GM12878 (cell line): ENCODE measurements around the gene WDR74. TPM values are rescaled to one million over a fixed set of nuclear protein-coding genes. Genes with fewer than 3 reads are reported as not detected.
A peak's percentile ranks its signal among the peaks of the same experiment; 100 is the strongest.

Source experiments
- CHD1 ChIP-seq: IDR thresholded peaks from 2 replicates; pipeline ENCODE4 v1.6.1; 2012; ENCODE audit warnings: low read depth, low read length, improper control_type of control experiment
- FOXM1 ChIP-seq: IDR thresholded peaks from 2 replicates; pipeline ENCODE4 v1.6.1; 2012; ENCODE audit warnings: low read depth, mild to moderate bottlenecking, inconsistent platforms, low read length, moderate library complexity
- GATAD2B ChIP-seq: fragments of 450-650 bp; conservative IDR thresholded peaks from 2 replicates; pipeline ENCODE4 v1.6.1; 2017; ENCODE audit warnings: low read depth, mild to moderate bottlenecking, moderate library complexity
- IKZF2 ChIP-seq, 2 experiments: fragments of 450-650 bp; IDR thresholded peaks; 2 replicates each; pipeline ENCODE4 v1.6.1; 2017; ENCODE audit warnings: mild to moderate bottlenecking in 2 of 2, moderate library complexity in 2 of 2
- MXI1 ChIP-seq: fragments of 150-350 bp; IDR thresholded peaks from 2 replicates; pipeline ENCODE4 v1.6.1; 2011; ENCODE audit warnings: low read depth, mild to moderate bottlenecking, inconsistent platforms, low read length, improper control_type of control experiment
- NFIC ChIP-seq: IDR thresholded peaks from 2 replicates; pipeline ENCODE4 v1.6.1; 2012; ENCODE audit warnings: low read depth, mild to moderate bottlenecking, inconsistent platforms, low read length, moderate library complexity
- NR2C2 ChIP-seq: IDR thresholded peaks from 2 replicates; pipeline ENCODE4 v1.6.1; 2011; ENCODE audit warnings: borderline replicate concordance, low read depth; ENCODE audit not compliant: control insufficient read depth, insufficient read length
- PAX8 ChIP-seq: fragments of 450-650 bp; IDR thresholded peaks from 2 replicates; pipeline ENCODE4 v1.6.1; 2017; ENCODE audit warnings: mild to moderate bottlenecking, moderate library complexity
- PML ChIP-seq: IDR thresholded peaks from 2 replicates; pipeline ENCODE4 v1.6.1; 2012; ENCODE audit warnings: low read length, inconsistent platforms
- POLR2AphosphoS5 ChIP-seq: IDR thresholded peaks from 2 replicates; pipeline ENCODE4 v1.6.1; 2011; ENCODE audit warnings: mild to moderate bottlenecking, low read length, inconsistent platforms
- RCOR1 ChIP-seq: conservative IDR thresholded peaks from 2 replicates; pipeline ENCODE4 v1.6.1; 2012; ENCODE audit warnings: low read depth, low read length, improper control_type of control experiment
- RFX5 ChIP-seq: IDR thresholded peaks from 2 replicates; pipeline ENCODE4 v1.6.1; 2011; ENCODE audit warnings: low read depth, low read length, improper control_type of control experiment
- RUNX3 ChIP-seq: IDR thresholded peaks from 2 replicates; pipeline ENCODE4 v1.6.1; 2012; ENCODE audit warnings: low read length, inconsistent platforms
- SMAD5 ChIP-seq: IDR thresholded peaks from 2 replicates; pipeline ENCODE4 v1.6.1; 2016; ENCODE audit warnings: antibody characterized with exemption, low read depth
- SMARCA5 ChIP-seq: fragments of 450-650 bp; IDR thresholded peaks from 2 replicates; pipeline ENCODE4 v1.6.1; 2017; ENCODE audit warnings: mild to moderate bottlenecking
- SMC3 ChIP-seq: IDR thresholded peaks from 2 replicates; pipeline ENCODE4 v1.6.1; 2011; ENCODE audit warnings: low read length, improper control_type of control experiment, borderline replicate concordance
- SP1 ChIP-seq: IDR thresholded peaks from one replicate; pipeline ENCODE4 v1.6.1; 2011; ENCODE audit warnings: low read depth, low read length
- STAT1 ChIP-seq: fragments of 450-650 bp; conservative IDR thresholded peaks from 2 replicates; pipeline ENCODE4 v1.6.1; 2014; ENCODE audit warnings: antibody characterized with exemption, mild to moderate bottlenecking
- ZNF207 ChIP-seq: fragments of 450-650 bp; IDR thresholded peaks from 2 replicates; pipeline ENCODE4 v1.6.1; 2014; ENCODE audit warnings: antibody characterized with exemption, mild to moderate bottlenecking, borderline replicate concordance
- ZNF217 ChIP-seq: fragments of 450-650 bp; IDR thresholded peaks from 2 replicates; pipeline ENCODE4 v1.6.1; 2017; ENCODE audit warnings: antibody characterized with exemption, mild to moderate bottlenecking
- ZNF384 ChIP-seq: IDR thresholded peaks from 2 replicates; pipeline ENCODE4 v1.6.1; 2012; ENCODE audit warnings: low read depth, mild to moderate bottlenecking, low read length, improper control_type of control experiment, borderline replicate concordance
- ZZZ3 ChIP-seq: IDR thresholded peaks from 2 replicates; pipeline ENCODE4 v1.6.1; 2011; ENCODE audit warnings: low read depth; ENCODE audit not compliant: control insufficient read depth, insufficient read length
- polyA plus RNA-seq, 11 experiments: library from polyadenylated mRNA; depleted of rRNA in 4 of 11; unstranded in 6 of 11; stranded (reverse) in 5 of 11; fragments of >200 nt; fragmentation: Nextera tagmentation in 4 of 11; fragmentation: Illumina TruSeq in 1 of 11; extraction: Ambion mirVana in 4 of 11; extraction: Trizol in 1 of 11; gene quantifications; 1 replicate in 1 of 11; 2 replicates in 10 of 11; pipeline versions ENCODE4 v1.2.1 to v1.2.3, GENCODE V29; 2011 to 2016; ENCODE audit warnings: inconsistent platforms in 2 of 11, missing spikeins in 2 of 11, low read depth in 1 of 11
- total RNA-seq, 4 experiments: library from RNA; depleted of rRNA in 3 of 4; stranded (reverse); fragments of >200 nt in 3 of 4; fragmentation: Illumina TruSeq in 1 of 4; extraction: Trizol in 1 of 4; gene quantifications; 2 replicates each; pipeline versions ENCODE4 v1.2.1 to v1.2.3, GENCODE V29; 2013 to 2021
- TF ChIP-seq, protein P1 (sequence below): IDR thresholded peaks from 2 replicates; pipeline ENCODE4 v1.6.1; 2012; ENCODE audit warnings: low read length, inconsistent platforms
- TF ChIP-seq, protein P2 (sequence below): fragments of 450-650 bp; IDR thresholded peaks from 2 replicates; pipeline ENCODE4 v1.6.1; 2018; ENCODE audit warnings: mild to moderate bottlenecking, low read depth, moderate library complexity; ENCODE audit not compliant: partially characterized antibody
- TF ChIP-seq, protein P3 (sequence below): fragments of 450-650 bp; formaldehyde crosslinking; IDR thresholded peaks from 2 replicates; pipeline ENCODE4 v1.4.0; 2022; ENCODE audit warnings: mild to moderate bottlenecking, moderate library complexity

The WDR74 gene
- total and polyA plus RNA-seq, 10 of the 15 experiments (the other 5 are each of a cell fraction or from before 2014, with no cell fraction given), result 18.2 to 103 (median 60.7) TPM

DNA sequence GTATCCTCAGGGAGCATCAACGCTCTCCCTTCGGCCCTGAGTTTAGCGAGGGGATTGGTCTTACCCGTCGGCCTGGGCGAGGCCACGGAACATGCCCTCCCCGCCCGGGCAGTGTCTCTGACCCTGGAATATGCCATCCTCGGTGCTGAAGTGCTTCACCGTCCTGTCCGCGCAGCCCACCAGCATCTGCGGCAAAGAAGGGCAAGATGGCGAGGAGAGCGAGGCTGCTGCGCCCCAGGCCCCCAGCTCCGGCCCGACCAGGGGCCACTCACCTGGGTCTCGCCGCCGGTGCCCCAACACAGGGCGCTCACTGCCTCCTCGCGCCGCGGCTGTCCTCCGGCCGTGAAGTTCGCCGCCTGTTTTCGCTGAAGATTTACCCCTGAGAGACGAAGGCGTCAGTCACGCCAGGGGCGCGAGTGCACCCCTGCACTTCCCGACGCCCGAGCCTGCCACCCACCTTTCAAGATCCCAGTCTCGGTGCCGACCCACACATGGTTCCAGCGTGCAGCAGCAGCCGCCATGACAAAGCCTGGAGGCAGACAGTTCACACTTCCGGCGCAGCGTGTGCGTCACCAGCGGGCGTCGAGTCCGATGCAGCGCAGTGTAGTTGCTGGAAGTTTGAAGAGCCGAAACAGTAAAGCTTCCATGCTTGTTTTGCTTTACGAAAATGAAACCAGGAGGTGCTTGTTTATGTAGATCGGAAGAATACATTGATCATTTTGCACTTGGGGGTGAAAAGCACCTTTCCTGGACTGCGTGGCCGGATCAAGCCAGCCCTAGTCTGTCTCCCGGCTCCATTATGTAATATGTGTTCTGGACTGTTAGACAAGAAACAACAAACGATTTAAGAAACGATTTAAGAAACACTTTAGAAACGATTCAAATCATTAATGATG, at the start of gene WDR74 (continued):
- TF ChIP-seq ZZZ3 (no peak), IKZF2 (IDR thresholded peaks at IDR 0.05) (peak; percentile 28 to 33; a peak in 2 of 4 replicates), FOXM1 (no peak), RUNX3 (peak; percentile 49), PML (peak; percentile 93), ZNF207 (peak; percentile 58), SMARCA5 (no peak), SMC3 (no peak), NFIC (no peak; the same call in 1 of the 2 replicates), NR2C2 (no peak), GATAD2B (peak; percentile 36; the same call in 1 of the 2 replicates), ZNF384 (no peak), PAX8 (peak; percentile 93), CHD1 (0 out of 2 replicates have a peak, but pooled peaks have one; percentile 76), RFX5 (peak; percentile 50; the same call in 1 of the 2 replicates), POLR2AphosphoS5 (peak; percentile 88), ZNF217 (no peak), RCOR1 (no peak), STAT1 (0 out of 2 replicates have a peak, but pooled peaks have one; percentile 25), SP1 (peak; percentile 52), SMAD5 (peak; percentile 95), MXI1 (peak; percentile 100)
- TF ChIP-seq, protein P1, sequence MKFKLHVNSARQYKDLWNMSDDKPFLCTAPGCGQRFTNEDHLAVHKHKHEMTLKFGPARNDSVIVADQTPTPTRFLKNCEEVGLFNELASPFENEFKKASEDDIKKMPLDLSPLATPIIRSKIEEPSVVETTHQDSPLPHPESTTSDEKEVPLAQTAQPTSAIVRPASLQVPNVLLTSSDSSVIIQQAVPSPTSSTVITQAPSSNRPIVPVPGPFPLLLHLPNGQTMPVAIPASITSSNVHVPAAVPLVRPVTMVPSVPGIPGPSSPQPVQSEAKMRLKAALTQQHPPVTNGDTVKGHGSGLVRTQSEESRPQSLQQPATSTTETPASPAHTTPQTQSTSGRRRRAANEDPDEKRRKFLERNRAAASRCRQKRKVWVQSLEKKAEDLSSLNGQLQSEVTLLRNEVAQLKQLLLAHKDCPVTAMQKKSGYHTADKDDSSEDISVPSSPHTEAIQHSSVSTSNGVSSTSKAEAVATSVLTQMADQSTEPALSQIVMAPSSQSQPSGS, result peak; percentile 46; the same call in 1 of the 2 replicates
- TF ChIP-seq, protein P2, sequence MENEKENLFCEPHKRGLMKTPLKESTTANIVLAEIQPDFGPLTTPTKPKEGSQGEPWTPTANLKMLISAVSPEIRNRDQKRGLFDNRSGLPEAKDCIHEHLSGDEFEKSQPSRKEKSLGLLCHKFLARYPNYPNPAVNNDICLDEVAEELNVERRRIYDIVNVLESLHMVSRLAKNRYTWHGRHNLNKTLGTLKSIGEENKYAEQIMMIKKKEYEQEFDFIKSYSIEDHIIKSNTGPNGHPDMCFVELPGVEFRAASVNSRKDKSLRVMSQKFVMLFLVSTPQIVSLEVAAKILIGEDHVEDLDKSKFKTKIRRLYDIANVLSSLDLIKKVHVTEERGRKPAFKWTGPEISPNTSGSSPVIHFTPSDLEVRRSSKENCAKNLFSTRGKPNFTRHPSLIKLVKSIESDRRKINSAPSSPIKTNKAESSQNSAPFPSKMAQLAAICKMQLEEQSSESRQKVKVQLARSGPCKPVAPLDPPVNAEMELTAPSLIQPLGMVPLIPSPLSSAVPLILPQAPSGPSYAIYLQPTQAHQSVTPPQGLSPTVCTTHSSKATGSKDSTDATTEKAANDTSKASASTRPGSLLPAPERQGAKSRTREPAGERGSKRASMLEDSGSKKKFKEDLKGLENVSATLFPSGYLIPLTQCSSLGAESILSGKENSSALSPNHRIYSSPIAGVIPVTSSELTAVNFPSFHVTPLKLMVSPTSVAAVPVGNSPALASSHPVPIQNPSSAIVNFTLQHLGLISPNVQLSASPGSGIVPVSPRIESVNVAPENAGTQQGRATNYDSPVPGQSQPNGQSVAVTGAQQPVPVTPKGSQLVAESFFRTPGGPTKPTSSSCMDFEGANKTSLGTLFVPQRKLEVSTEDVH, result peak; percentile 77
- TF ChIP-seq, protein P3, sequence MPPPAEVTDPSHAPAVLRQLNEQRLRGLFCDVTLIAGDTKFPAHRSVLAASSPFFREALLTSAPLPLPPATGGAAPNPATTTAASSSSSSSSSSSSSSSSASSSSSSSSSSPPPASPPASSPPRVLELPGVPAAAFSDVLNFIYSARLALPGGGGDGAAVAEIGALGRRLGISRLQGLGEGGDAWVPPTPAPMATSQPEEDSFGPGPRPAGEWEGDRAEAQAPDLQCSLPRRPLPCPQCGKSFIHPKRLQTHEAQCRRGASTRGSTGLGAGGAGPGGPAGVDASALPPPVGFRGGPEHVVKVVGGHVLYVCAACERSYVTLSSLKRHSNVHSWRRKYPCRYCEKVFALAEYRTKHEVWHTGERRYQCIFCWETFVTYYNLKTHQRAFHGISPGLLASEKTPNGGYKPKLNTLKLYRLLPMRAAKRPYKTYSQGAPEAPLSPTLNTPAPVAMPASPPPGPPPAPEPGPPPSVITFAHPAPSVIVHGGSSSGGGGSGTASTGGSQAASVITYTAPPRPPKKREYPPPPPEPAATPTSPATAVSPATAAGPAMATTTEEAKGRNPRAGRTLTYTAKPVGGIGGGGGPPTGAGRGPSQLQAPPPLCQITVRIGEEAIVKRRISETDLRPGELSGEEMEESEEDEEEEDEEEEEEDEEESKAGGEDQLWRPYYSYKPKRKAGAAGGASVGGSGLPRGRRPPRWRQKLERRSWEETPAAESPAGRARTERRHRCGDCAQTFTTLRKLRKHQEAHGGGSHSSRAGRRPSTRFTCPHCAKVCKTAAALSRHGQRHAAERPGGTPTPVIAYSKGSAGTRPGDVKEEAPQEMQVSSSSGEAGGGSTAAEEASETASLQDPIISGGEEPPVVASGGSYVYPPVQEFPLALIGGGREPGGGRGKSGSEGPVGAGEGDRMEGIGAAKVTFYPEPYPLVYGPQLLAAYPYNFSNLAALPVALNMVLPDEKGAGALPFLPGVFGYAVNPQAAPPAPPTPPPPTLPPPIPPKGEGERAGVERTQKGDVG, result no peak
